ENCODE results near the gene NUFIP1.

NUFIP1 gene

GRCh38 chr13:44921931-44922758, 67.1 kb downstream of the NUFIP1 start:
- no peaks in the 10 kb centered on the region for H3K9me2 ChIP-seq (replicated peaks; ENCODE audit: control insufficient read depth, low read length)
- no peak for TF ChIP-seq CTCF (IDR thresholded peaks at IDR 0.05; ENCODE audit: low read depth, low read length, poor library complexity, severe bottlenecking)
- no peak for TF ChIP-seq EZH2phosphoT487 (IDR thresholded peaks at IDR 0.05; ENCODE audit: borderline replicate concordance, low read length)
- no peaks in the 10 kb centered on the region; the same call in 1 of the 2 replicates for H3K27me3 ChIP-seq (ENCODE audit: control insufficient read depth, low read length)
- 0 out of 2 replicates have a peak, but pooled peaks cover 1% of the 10 kb centered on the region for H3F3A ChIP-seq (ENCODE audit: control insufficient read depth, insufficient read depth)
- no peaks in the 10 kb centered on the region for H3K36me3 ChIP-seq (ENCODE audit: control insufficient read depth, low read length)
- no peak overlapping the region for H3K4me2 ChIP-seq (ENCODE audit: low read length)
- H3K4me3 ChIP-seq (ENCODE audit: low read length) = no peak overlapping the region
- no peak overlapping the region for H3K27ac ChIP-seq (ENCODE audit: low read depth, low read length)
- no peaks in the 10 kb centered on the region for H3K9me3 ChIP-seq (ENCODE audit: control insufficient read depth, insufficient read depth, low read length)
- no peaks in the 10 kb centered on the region for H3K79me2 ChIP-seq (ENCODE audit: control insufficient read depth, low read length)
- no peaks in the 10 kb centered on the region for H4K20me1 ChIP-seq (ENCODE audit: control insufficient read depth, insufficient read depth, low read depth, low read length)
- H3K4me1 ChIP-seq (ENCODE audit: control insufficient read depth, low read length) = peaks cover 9% of the 10 kb centered on the region

GRCh38 chr13:44921246-44921877, 67.9 kb downstream of the NUFIP1 start:
- H3K27ac ChIP-seq (ENCODE audit: low read depth, low read length) = no peak overlapping the region
- no peaks in the 10 kb centered on the region for H3K36me3 ChIP-seq (ENCODE audit: control insufficient read depth, low read length)
- no peaks in the 10 kb centered on the region for H3K9me3 ChIP-seq (ENCODE audit: control insufficient read depth, insufficient read depth, low read length)
- H3K79me2 ChIP-seq (ENCODE audit: control insufficient read depth, low read length) = no peaks in the 10 kb centered on the region
- no peaks in the 10 kb centered on the region for H4K20me1 ChIP-seq (ENCODE audit: control insufficient read depth, insufficient read depth, low read depth, low read length)
- 0 out of 2 replicates have a peak, but pooled peaks cover 2% of the 10 kb centered on the region for H3F3A ChIP-seq (ENCODE audit: control insufficient read depth, insufficient read depth)
- H3K4me3 ChIP-seq (ENCODE audit: low read length) = no peak overlapping the region
- no peak overlapping the region for H3K4me2 ChIP-seq (ENCODE audit: low read length)
- peaks cover 9% of the 10 kb centered on the region for H3K4me1 ChIP-seq (ENCODE audit: control insufficient read depth, low read length)
- no peaks in the 10 kb centered on the region; the same call in 1 of the 2 replicates for H3K27me3 ChIP-seq (ENCODE audit: control insufficient read depth, low read length)
- TF ChIP-seq EZH2phosphoT487 (IDR thresholded peaks at IDR 0.05; ENCODE audit: borderline replicate concordance, low read length) (no peak), CTCF (IDR thresholded peaks at IDR 0.05; ENCODE audit: low read depth, low read length, poor library complexity, severe bottlenecking) (no peak)
- no peaks in the 10 kb centered on the region for H3K9me2 ChIP-seq (replicated peaks; ENCODE audit: control insufficient read depth, low read length)

GRCh38 chr13:44920013-44920412, 69.3 kb downstream of the NUFIP1 start:
- H3K4me2 ChIP-seq (ENCODE audit: low read length) = no peak overlapping the region
- no peaks in the 10 kb centered on the region for H3K9me2 ChIP-seq (replicated peaks; ENCODE audit: control insufficient read depth, low read length)
- 0 out of 2 replicates have a peak, but pooled peaks cover 2% of the 10 kb centered on the region for H3F3A ChIP-seq (ENCODE audit: control insufficient read depth, insufficient read depth)
- no peaks in the 10 kb centered on the region for H4K20me1 ChIP-seq (ENCODE audit: control insufficient read depth, insufficient read depth, low read depth, low read length)
- H3K4me1 ChIP-seq (ENCODE audit: control insufficient read depth, low read length) = peaks cover 9% of the 10 kb centered on the region
- no peaks in the 10 kb centered on the region for H3K36me3 ChIP-seq (ENCODE audit: control insufficient read depth, low read length)
- H3K9me3 ChIP-seq (ENCODE audit: control insufficient read depth, insufficient read depth, low read length) = no peaks in the 10 kb centered on the region
- H3K4me3 ChIP-seq (ENCODE audit: low read length) = no peak overlapping the region
- no peak overlapping the region for H3K27ac ChIP-seq (ENCODE audit: low read depth, low read length)
- H3K79me2 ChIP-seq (ENCODE audit: control insufficient read depth, low read length) = no peaks in the 10 kb centered on the region
- H3K27me3 ChIP-seq (ENCODE audit: control insufficient read depth, low read length) = no peaks in the 10 kb centered on the region; the same call in 1 of the 2 replicates
- TF ChIP-seq EZH2phosphoT487 (IDR thresholded peaks at IDR 0.05; ENCODE audit: borderline replicate concordance, low read length) = no peak
- TF ChIP-seq CTCF (IDR thresholded peaks at IDR 0.05; ENCODE audit: low read depth, low read length, poor library complexity, severe bottlenecking) = no peak

Data from DOHH2 (cell line).